Upper lobe of left lung (tissue), 4 donors: ENCODE results near the gene PPDPF.

Experiments
- EP300 ChIP-seq, 4 donors: sonication (generic); formaldehyde crosslinking; IDR thresholded peaks; one replicate each; pipeline ENCODE4 v1.5.1; 2017; ENCODE audit warnings: antibody characterized with exemption in 4 of 4, control low read depth in 2 of 4
- POLR2A ChIP-seq, 4 donors: fragments of 450-650 bp; IDR thresholded peaks; one replicate each; pipeline ENCODE4 v1.5.1; 2016 to 2017; ENCODE audit warnings: antibody characterized with exemption in 4 of 4, mild to moderate bottlenecking in 2 of 4
- POLR2AphosphoS5 ChIP-seq, 2 donors: sonication (generic); formaldehyde crosslinking; IDR thresholded peaks; one replicate each; pipeline ENCODE4 v1.5.1; 2017; ENCODE audit warnings: antibody characterized with exemption in 2 of 2
- TF ChIP-seq, protein P1 (sequence below), 6 experiments: fragments of 450-650 bp in 4 of 6; fragments of 200-600 bp in 2 of 6; sonication (generic) in 2 of 6; IDR thresholded peaks; one replicate each; pipeline ENCODE4 v1.5.1; 2016 to 2019; ENCODE audit warnings: antibody characterized with exemption in 6 of 6

DNA sequence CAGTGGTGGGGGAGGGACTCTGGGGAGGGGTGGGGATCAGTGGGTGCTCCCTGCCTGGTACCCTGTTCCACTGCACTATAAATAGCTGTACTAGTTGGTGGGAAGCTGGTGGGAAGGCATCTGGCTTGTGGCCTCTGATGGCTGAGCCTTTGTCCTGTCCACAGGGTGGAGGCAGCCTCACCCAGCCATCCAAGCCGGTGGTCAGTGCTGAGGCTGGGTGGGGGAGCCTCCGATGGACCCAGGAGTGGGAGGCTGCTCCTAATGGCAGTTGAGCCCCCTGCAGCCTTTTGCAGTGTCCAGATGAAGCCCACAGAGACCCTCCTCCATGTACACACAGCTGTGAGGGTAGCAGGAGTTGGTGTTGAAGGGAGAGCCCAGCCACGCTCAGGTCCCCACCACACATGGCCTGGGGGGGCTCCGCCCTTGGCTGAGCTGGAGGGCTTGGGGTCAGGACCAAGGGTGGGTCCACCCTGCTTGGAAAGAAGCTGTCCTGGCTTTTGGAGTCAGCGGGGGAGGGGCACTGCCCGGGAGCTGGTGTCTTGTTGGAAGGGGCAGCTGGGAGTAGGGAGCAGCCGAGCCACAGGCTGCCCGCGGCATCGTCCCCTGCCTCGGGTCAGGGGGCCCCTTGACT is 2.5 kb downstream of the PPDPF start:
- TF ChIP-seq, protein P1, sequence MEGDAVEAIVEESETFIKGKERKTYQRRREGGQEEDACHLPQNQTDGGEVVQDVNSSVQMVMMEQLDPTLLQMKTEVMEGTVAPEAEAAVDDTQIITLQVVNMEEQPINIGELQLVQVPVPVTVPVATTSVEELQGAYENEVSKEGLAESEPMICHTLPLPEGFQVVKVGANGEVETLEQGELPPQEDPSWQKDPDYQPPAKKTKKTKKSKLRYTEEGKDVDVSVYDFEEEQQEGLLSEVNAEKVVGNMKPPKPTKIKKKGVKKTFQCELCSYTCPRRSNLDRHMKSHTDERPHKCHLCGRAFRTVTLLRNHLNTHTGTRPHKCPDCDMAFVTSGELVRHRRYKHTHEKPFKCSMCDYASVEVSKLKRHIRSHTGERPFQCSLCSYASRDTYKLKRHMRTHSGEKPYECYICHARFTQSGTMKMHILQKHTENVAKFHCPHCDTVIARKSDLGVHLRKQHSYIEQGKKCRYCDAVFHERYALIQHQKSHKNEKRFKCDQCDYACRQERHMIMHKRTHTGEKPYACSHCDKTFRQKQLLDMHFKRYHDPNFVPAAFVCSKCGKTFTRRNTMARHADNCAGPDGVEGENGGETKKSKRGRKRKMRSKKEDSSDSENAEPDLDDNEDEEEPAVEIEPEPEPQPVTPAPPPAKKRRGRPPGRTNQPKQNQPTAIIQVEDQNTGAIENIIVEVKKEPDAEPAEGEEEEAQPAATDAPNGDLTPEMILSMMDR (IDR thresholded peaks at IDR 0.05) = no peak
- TF ChIP-seq POLR2A (IDR thresholded peaks at IDR 0.05) (no peak), EP300 (IDR thresholded peaks at IDR 0.05) (no peak), POLR2AphosphoS5 (IDR thresholded peaks at IDR 0.05) (no peak)
